Kidney epithelial cell (primary cell): Measurements from ENCODE around the gene CDRT4. TPM values are rescaled to one million over a fixed set of nuclear protein-coding genes. Genes with fewer than 3 reads are reported as not detected.

Source experiments
- DNase-seq: peaks from one replicate; pipeline ENCODE4 v3.0.0-alpha.2; 2010; ENCODE audit warnings: low read depth
- H3K27me3 ChIP-seq: 2 replicates; pipeline ENCODE4 v1.6.0; 2011; ENCODE audit warnings: low read length; ENCODE audit not compliant: control insufficient read depth, insufficient read depth
- H3K36me3 ChIP-seq: 2 replicates; pipeline ENCODE4 v1.5.1; 2011; ENCODE audit warnings: low read length; ENCODE audit not compliant: control insufficient read depth, insufficient read depth
- H3K4me3 ChIP-seq: 2 replicates; pipeline ENCODE4 v1.5.1; 2011; ENCODE audit warnings: low read depth, mild to moderate bottlenecking, control low read depth, low read length
- total RNA-seq: library from RNA; depleted of rRNA; stranded (reverse); fragments of >200 nt; gene quantifications from 2 replicates; pipeline ENCODE4 v1.2.3, GENCODE V29; 2015
- TF ChIP-seq, protein P1 (sequence below): IDR thresholded peaks from 2 replicates; pipeline ENCODE4 v1.5.1; 2011; ENCODE audit warnings: mild to moderate bottlenecking, moderate library complexity, low read length, control low read depth, inconsistent platforms; ENCODE audit not compliant: insufficient read depth, poor library complexity, severe bottlenecking

CDRT4 gene
- total RNA-seq, 1 donor from 2014 or later: 3.6 TPM

DNA sequence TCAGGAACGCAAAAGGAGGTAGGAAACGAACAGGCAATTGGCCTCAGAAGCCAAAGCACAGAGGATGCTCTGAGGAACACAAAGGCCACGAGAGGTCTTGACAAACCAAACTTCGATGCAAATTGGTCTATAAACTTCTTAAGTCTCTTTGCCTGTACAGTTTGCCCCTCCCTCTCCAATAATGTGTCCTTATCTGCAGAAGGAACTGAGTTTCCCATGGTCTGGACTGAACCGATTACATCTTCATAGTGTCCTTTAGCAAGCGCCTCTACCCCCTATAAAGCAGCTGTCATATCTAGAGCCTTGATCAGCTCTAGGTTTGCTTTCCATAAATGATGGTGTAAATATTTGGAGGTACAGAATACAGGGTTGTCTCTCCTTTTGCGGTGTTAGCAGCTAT, 3.1 kb upstream of the CDRT4 start:
- Histone ChIP-seq H3K36me3 (no peaks in the 10 kb centered on the region), H3K27me3 (no peaks in the 10 kb centered on the region), H3K4me3 (no peak overlapping the region)
- TF ChIP-seq, protein P1, sequence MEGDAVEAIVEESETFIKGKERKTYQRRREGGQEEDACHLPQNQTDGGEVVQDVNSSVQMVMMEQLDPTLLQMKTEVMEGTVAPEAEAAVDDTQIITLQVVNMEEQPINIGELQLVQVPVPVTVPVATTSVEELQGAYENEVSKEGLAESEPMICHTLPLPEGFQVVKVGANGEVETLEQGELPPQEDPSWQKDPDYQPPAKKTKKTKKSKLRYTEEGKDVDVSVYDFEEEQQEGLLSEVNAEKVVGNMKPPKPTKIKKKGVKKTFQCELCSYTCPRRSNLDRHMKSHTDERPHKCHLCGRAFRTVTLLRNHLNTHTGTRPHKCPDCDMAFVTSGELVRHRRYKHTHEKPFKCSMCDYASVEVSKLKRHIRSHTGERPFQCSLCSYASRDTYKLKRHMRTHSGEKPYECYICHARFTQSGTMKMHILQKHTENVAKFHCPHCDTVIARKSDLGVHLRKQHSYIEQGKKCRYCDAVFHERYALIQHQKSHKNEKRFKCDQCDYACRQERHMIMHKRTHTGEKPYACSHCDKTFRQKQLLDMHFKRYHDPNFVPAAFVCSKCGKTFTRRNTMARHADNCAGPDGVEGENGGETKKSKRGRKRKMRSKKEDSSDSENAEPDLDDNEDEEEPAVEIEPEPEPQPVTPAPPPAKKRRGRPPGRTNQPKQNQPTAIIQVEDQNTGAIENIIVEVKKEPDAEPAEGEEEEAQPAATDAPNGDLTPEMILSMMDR: no peak
- DNase-seq: no peak

DNA sequence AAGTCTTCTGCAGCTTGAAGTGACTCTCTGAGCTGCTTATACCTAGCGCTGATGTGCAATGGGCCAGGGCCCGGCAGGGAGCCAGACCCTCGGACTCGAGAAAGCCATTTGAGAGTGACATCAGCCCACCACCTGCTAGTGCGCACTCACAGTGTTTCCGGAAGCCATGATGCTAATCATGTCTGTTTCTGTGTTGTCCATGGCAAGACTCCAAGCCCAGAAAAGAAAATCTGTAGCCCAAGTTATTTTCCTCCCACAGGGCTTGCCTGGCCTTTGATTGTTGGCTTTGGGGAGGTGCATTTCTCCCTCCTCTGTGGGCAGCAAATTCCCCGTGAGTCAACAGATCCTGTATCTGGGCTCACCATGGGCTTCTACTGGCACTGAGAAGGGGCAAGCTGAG, 1.8 kb upstream of the CDRT4 start:
- TF ChIP-seq, protein P1: no peak
- DNase-seq: no peak
- no peak overlapping the region for H3K4me3 ChIP-seq
- no peaks in the 10 kb centered on the region for H3K36me3 ChIP-seq
- no peaks in the 10 kb centered on the region for H3K27me3 ChIP-seq

DNA sequence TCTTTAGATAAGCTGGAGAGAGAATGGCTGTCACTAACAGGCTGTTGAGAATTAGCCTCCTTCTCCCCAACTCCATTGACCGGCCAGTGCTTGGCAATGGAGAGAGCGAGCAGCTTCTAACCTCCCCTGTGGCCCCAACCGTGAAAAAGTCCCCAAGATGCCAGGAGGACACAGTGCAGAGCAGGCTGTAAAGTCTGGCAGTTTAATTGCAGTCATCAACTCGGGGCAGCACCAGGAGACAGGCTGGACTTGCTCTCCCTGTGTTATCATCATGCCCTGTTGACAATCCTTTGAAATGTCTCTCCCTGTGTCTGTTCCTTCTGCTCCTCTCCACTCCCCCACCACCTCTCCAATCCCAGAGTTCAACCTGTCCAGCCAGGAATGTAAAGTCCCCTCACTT, 705 bp upstream of the CDRT4 start:
- TF ChIP-seq, protein P1: no peak
- Histone ChIP-seq H3K27me3 (no peaks in the 10 kb centered on the region), H3K36me3 (no peaks in the 10 kb centered on the region), H3K4me3 (no peak overlapping the region)
- DNase-seq: no peak

DNA sequence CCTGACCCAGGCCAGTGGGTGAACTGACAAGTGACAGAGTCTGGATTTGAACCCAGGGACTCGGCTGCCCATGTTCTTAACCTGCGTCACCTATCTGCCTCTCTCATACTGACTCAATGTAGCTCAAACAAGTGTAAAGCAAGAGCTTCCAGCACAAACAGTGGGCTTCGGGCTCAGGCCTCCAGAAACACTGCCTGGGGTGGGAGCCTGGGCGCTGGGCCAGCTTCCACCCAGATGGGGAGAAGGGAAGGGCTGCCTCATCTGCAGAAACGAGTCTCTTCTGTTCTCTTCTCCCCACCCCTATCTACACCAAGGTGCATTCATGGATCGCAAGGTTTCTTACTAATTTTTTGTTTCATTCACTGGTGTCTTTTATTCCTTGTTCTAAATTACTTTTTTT, 1.3 kb downstream of the CDRT4 start:
- Histone ChIP-seq H3K4me3 (no peak overlapping the region), H3K27me3 (no peaks in the 10 kb centered on the region), H3K36me3 (no peaks in the 10 kb centered on the region)
- TF ChIP-seq, protein P1: no peak
- DNase-seq: no peak

DNA sequence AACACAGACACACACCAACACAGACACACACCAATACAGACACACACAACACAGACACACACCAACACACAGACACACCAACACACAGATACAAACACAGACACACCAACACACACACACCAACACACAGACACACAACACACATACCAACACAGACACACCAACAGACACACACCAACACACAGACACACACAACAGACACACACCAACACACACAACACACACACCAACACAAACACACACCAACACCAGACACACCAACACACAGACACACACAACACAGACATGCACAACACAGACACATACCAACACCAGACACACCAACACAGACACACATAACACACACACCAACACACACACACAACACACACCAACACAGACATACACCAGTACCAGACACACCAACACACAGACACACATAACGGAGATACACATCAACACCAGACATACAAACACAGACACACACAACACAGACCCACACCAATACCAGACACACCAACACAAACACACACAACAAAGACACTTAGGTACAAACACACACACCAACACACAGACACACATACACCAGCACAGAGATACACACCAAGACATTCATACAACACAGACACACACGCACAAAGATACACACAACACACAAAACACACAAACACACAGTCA, 2.2 kb downstream of the CDRT4 start:
- H3K36me3 ChIP-seq: no peaks in the 10 kb centered on the region
- H3K27me3 ChIP-seq: no peaks in the 10 kb centered on the region
- TF ChIP-seq, protein P1: no peak
- DNase-seq: no peak
- H3K4me3 ChIP-seq: no peak overlapping the region
